H1 (cell line): ENCODE results near the gene ALG10. TPM values are rescaled to one million over a fixed set of nuclear protein-coding genes. Genes with fewer than 3 reads are reported as not detected.

ENCODE experiments used
- ASH2L ChIP-seq: fragments of 200-600, 300-600 bp; sonication (generic); IDR thresholded peaks from one replicate; pipeline ENCODE4 v1.7.1; 2017; ENCODE audit warnings: low read length
- KDM4A ChIP-seq: IDR thresholded peaks from one replicate; pipeline ENCODE4 v1.7.1; 2012; ENCODE audit warnings: low read depth, mild to moderate bottlenecking, moderate library complexity, low read length, inconsistent platforms; ENCODE audit not compliant: severe bottlenecking
- SP2 ChIP-seq: IDR thresholded peaks from 2 replicates; pipeline ENCODE4 v1.6.1; 2012; ENCODE audit warnings: mild to moderate bottlenecking, low read length, inconsistent platforms
- polyA plus RNA-seq, 7 experiments: library from polyadenylated mRNA; depleted of rRNA in 3 of 7; stranded (reverse) in 5 of 7; unstranded in 2 of 7; fragments of >200 nt in 5 of 7; fragments of 200-250 nt in 2 of 7; gene quantifications; 1 replicate in 5 of 7; 2 replicates in 1 of 7; 4 replicates in 1 of 7; pipeline versions ENCODE4 v1.2.1 to v1.2.3, GENCODE V29; 2011 to 2013; ENCODE audit warnings: missing spikeins in 2 of 7, mixed read lengths in 2 of 7
- total RNA-seq: library from RNA; stranded (reverse); fragmentation: NEBNext Ultra II Directional; extraction: Animal tissue kit (Norgen Biotek cat#: 25700); gene quantifications from 2 replicates; pipeline ENCODE4 v1.2.1, GENCODE V29; 2021

Gene ALG10
- total and polyA plus RNA-seq, 2 of the 8 experiments (the other 6 are each of a cell fraction or from before 2014, with no cell fraction given): 9.1 to 11.0 TPM

- TF ChIP-seq ASH2L (no peak), KDM4A (no peak), SP2 (no peak)
- TF ChIP-seq, all 59 proteins: peak for 0
These were observed 34.0 kb upstream of the ALG10 start (continued) for GRCh38 chr12:33988197-33988805.
